ENCODE measurements around the gene CYP24A1. TPM values are rescaled to one million over a fixed set of nuclear protein-coding genes. Genes with fewer than 3 reads are reported as not detected.

The CYP24A1 gene
- polyA plus RNA-seq, 4 donors = 0.03 to 0.07 TPM; not detected in 2

- H3K4me3 ChIP-seq (ENCODE audit: low read depth in 1 of 3, low read length in 3 of 3) = no peak overlapping the region
- H3K27me3 ChIP-seq (ENCODE audit: control insufficient read depth in 3 of 3, insufficient read depth in 3 of 3, low read length in 3 of 3) = peaks cover 19 to 54% (median 33%) of the 10 kb centered on the region in 3 donors
- WGBS, 3 donors = 9 to 12% (median 11%) methylated on average over 17 to 18 of the region's 18 CpGs
- H3K36me3 ChIP-seq (ENCODE audit: control insufficient read depth in 3 of 3, insufficient read depth in 2 of 3, low read depth in 1 of 3, low read length in 3 of 3) = no peaks in the 10 kb centered on the region
- no peak for FAIRE-seq
- H3K9me3 ChIP-seq (ENCODE audit: control insufficient read depth in 2 of 2, insufficient read depth in 1 of 2, low read depth in 1 of 2, low read length in 1 of 2) = no peaks in the 10 kb centered on the region
- H3K27ac ChIP-seq (ENCODE audit: low read depth in 1 of 3, low read length in 2 of 3) = no peak overlapping the region
- DNase-seq = no peak
- no peaks in the 10 kb centered on the region for H3K4me1 ChIP-seq (ENCODE audit: control insufficient read depth in 3 of 3, insufficient read depth in 2 of 3, low read depth in 1 of 3, low read length in 2 of 3)
Observed at GRCh38 chr20:54174457-54175175, 830 bp upstream of the CYP24A1 start.

DNA sequence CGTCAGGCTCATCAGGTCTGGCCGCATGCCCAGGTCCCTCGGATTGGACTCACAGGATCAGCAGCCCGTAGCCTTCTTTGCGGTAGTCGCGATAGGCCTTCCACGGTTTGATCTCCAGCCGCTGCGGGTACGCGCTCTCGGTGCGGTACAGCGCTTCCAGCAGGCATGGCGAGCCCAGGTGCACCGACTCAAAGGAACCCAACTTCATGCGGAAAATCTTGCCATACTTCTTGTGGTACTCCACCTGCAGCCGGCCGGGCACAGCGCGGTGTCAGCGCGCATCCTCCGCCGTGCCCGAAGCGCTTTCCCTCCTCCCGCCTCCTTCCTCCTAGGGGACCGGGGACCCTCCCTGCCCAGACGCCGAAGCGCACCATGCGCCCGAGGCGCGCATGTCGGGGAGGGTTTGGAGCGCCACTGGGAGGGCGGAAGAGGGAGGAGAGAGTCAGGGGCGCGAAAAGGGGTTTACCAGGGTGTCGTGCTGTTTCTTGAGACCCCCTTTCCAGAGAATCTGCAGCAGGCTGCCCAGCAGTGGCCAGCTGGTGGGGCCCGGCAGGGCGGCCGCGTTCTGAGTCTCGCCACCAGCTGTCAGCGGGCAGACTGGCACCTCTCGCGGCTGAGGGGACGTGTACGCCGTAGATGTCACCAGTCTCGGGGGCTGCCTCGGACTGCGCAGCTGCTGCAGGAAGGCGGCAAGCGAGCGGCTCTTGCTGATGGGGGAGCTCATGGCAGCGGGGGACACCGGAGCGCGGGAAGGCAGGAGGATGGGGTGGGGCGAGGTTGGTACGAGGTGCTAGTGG lies 732 bp downstream of the CYP24A1 start:
- 2 to 3% (median 2%) methylated on average over 55 to 66 of the region's 66 CpGs for WGBS, 3 donors
- DNase-seq = peak in 1 of 2 donors; percentile 23
- peaks cover 19 to 64% (median 36%) of the 10 kb centered on the region in 3 donors for H3K27me3 ChIP-seq (ENCODE audit: control insufficient read depth in 3 of 3, insufficient read depth in 3 of 3, low read length in 3 of 3)

DNA sequence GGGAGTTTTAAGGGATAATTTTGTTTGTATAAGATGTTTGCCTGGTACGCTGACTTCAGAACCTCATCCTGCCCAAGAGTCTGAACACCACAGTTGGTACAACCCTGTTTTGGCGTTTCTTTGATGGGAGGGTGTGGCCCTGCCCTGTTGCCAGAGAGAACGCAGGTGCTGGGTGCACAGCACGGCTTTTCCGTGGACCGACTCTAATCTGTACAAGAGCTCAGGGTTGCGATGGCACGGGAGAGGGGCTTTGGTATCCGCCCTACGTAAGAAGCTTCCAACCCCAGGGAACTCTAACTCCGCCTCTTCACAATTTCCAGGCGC lies 1.3 kb downstream of the CYP24A1 start:
- Histone ChIP-seq H3K27me3 (ENCODE audit: control insufficient read depth in 3 of 3, insufficient read depth in 3 of 3, low read length in 3 of 3) (peaks cover 19 to 67% (median 40%) of the 10 kb centered on the region in 3 donors), H3K27ac (ENCODE audit: low read depth in 1 of 3, low read length in 2 of 3) (no peak overlapping the region), H3K4me1 (ENCODE audit: control insufficient read depth in 3 of 3, insufficient read depth in 2 of 3, low read depth in 1 of 3, low read length in 2 of 3) (no peaks in the 10 kb centered on the region), H3K4me3 (ENCODE audit: low read depth in 1 of 3, low read length in 3 of 3) (no peak overlapping the region), H3K36me3 (ENCODE audit: control insufficient read depth in 3 of 3, insufficient read depth in 2 of 3, low read depth in 1 of 3, low read length in 3 of 3) (no peaks in the 10 kb centered on the region), H3K9me3 (ENCODE audit: control insufficient read depth in 2 of 2, insufficient read depth in 1 of 2, low read depth in 1 of 2, low read length in 1 of 2) (no peaks in the 10 kb centered on the region)
- no peak for FAIRE-seq
- 4 to 8% (median 7%) methylated on average over 12 of the region's 12 CpGs for WGBS, 3 donors
- DNase-seq = no peak

More for the DNA sequence above, 732 bp downstream of the CYP24A1 start:
- Histone ChIP-seq H3K4me3 (ENCODE audit: low read depth in 1 of 3, low read length in 3 of 3) (no peak overlapping the region), H3K27ac (ENCODE audit: low read depth in 1 of 3, low read length in 2 of 3) (no peak overlapping the region), H3K36me3 (ENCODE audit: control insufficient read depth in 3 of 3, insufficient read depth in 2 of 3, low read depth in 1 of 3, low read length in 3 of 3) (no peaks in the 10 kb centered on the region), H3K4me1 (ENCODE audit: control insufficient read depth in 3 of 3, insufficient read depth in 2 of 3, low read depth in 1 of 3, low read length in 2 of 3) (no peaks in the 10 kb centered on the region), H3K9me3 (ENCODE audit: control insufficient read depth in 2 of 2, insufficient read depth in 1 of 2, low read depth in 1 of 2, low read length in 1 of 2) (no peaks in the 10 kb centered on the region)
- no peak for FAIRE-seq

- Histone ChIP-seq H3K4me1 (ENCODE audit: control insufficient read depth in 3 of 3, insufficient read depth in 2 of 3, low read depth in 1 of 3, low read length in 2 of 3) (no peaks in the 10 kb centered on the region), H3K27ac (ENCODE audit: low read depth in 1 of 3, low read length in 2 of 3) (no peak overlapping the region), H3K4me3 (ENCODE audit: low read depth in 1 of 3, low read length in 3 of 3) (no peak overlapping the region), H3K9me3 (ENCODE audit: control insufficient read depth in 2 of 2, insufficient read depth in 1 of 2, low read depth in 1 of 2, low read length in 1 of 2) (no peaks in the 10 kb centered on the region), H3K27me3 (ENCODE audit: control insufficient read depth in 3 of 3, insufficient read depth in 3 of 3, low read length in 3 of 3) (peaks cover 19 to 67% (median 42%) of the 10 kb centered on the region in 3 donors), H3K36me3 (ENCODE audit: control insufficient read depth in 3 of 3, insufficient read depth in 2 of 3, low read depth in 1 of 3, low read length in 3 of 3) (no peaks in the 10 kb centered on the region)
- 57 to 65% (median 60%) methylated on average over 3 of the region's 3 CpGs for whole genome bisulfite sequencing, 3 donors
- FAIRE-seq = no peak
- DNase-seq = no peak
Observed at GRCh38 chr20:54170963-54171362, 2.8 kb downstream of the CYP24A1 start.

DNA sequence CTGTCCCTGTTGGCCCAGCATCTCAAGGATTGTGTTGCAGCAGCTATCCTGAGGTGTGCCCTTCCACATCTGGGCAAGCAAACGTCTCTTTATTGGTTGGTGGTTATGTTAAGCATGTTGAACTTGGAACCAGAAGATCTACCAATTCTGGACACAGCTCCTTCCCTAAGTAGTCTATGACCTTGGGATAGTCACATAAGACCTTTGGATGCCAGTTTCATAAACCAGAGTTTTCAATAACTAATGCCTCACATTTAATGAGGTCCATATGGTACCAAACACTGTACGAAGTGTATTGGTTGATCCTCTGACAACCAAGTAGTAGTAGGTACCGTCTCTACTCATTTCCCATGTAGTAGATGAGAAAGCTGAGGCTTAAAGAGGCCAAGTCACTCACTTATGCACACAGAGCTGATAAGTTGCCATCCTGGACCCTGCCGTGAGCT lies 3.7 kb downstream of the CYP24A1 start:
- Histone ChIP-seq H3K27me3 (ENCODE audit: control insufficient read depth in 3 of 3, insufficient read depth in 3 of 3, low read length in 3 of 3) (peaks cover 19 to 61% (median 42%) of the 10 kb centered on the region in 3 donors), H3K36me3 (ENCODE audit: control insufficient read depth in 3 of 3, insufficient read depth in 2 of 3, low read depth in 1 of 3, low read length in 3 of 3) (no peaks in the 10 kb centered on the region), H3K9me3 (ENCODE audit: control insufficient read depth in 2 of 2, insufficient read depth in 1 of 2, low read depth in 1 of 2, low read length in 1 of 2) (no peaks in the 10 kb centered on the region), H3K4me1 (ENCODE audit: control insufficient read depth in 3 of 3, insufficient read depth in 2 of 3, low read depth in 1 of 3, low read length in 2 of 3) (no peaks in the 10 kb centered on the region), H3K27ac (ENCODE audit: low read depth in 1 of 3, low read length in 2 of 3) (no peak overlapping the region), H3K4me3 (ENCODE audit: low read depth in 1 of 3, low read length in 3 of 3) (no peak overlapping the region)
- FAIRE-seq (no peak), DNase-seq (no peak)
- 58 to 63% (median 63%) methylated on average over 4 of the region's 4 CpGs for WGBS, 3 donors

DNA sequence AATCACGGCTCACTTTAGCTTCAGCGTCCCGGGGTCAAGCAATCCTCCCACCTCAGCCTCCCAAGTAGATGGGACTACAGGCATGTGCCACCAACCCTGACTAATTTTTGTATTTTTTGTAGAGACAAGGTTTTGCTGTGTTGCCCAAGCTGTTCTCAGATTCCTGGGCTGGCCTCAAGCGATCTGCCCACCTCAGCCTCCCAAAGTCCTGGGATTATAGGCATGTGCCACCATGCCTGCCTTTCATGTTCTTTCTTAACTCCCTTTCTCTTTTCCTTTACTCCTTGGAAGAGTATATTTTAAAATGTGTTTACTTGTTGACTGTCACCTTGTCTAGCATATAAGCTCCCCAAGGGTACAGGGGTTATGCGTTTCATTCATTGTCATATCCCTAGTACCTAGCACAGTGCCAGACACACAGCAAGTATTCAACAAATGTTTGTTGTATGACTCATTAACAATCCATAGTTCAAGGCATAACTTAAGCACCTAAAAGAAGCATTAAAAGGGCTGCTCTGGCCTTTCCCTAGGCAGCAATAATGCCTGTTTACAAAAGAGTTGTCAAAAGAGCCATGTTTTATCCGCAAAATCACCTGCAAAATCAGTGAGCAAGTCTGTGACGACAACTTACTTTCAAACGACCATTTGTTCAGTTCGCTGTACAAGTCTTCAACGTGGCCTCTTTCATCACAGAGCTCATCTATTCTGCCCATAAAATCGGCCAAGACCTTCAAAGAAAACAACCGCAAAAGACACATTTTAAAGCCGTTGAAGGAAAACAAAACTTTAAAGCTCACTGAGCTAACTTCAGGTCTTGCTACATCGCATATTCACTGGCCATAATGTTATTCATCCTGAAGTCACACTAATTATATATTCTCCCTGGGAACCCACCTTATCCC lies 4.6 kb downstream of the CYP24A1 start:
- Histone ChIP-seq H3K27me3 (ENCODE audit: control insufficient read depth in 3 of 3, insufficient read depth in 3 of 3, low read length in 3 of 3) (peaks cover 13 to 53% (median 40%) of the 10 kb centered on the region in 3 donors), H3K9me3 (ENCODE audit: control insufficient read depth in 2 of 2, insufficient read depth in 1 of 2, low read depth in 1 of 2, low read length in 1 of 2) (no peaks in the 10 kb centered on the region), H3K27ac (ENCODE audit: low read depth in 1 of 3, low read length in 2 of 3) (no peak overlapping the region), H3K4me1 (ENCODE audit: control insufficient read depth in 3 of 3, insufficient read depth in 2 of 3, low read depth in 1 of 3, low read length in 2 of 3) (no peaks in the 10 kb centered on the region), H3K4me3 (ENCODE audit: low read depth in 1 of 3, low read length in 3 of 3) (no peak overlapping the region), H3K36me3 (ENCODE audit: control insufficient read depth in 3 of 3, insufficient read depth in 2 of 3, low read depth in 1 of 3, low read length in 3 of 3) (no peaks in the 10 kb centered on the region)
- WGBS, 3 donors = 70 to 76% (median 74%) methylated on average over 14 of the region's 14 CpGs
- DNase-seq (no peak), FAIRE-seq (no peak)

DNA sequence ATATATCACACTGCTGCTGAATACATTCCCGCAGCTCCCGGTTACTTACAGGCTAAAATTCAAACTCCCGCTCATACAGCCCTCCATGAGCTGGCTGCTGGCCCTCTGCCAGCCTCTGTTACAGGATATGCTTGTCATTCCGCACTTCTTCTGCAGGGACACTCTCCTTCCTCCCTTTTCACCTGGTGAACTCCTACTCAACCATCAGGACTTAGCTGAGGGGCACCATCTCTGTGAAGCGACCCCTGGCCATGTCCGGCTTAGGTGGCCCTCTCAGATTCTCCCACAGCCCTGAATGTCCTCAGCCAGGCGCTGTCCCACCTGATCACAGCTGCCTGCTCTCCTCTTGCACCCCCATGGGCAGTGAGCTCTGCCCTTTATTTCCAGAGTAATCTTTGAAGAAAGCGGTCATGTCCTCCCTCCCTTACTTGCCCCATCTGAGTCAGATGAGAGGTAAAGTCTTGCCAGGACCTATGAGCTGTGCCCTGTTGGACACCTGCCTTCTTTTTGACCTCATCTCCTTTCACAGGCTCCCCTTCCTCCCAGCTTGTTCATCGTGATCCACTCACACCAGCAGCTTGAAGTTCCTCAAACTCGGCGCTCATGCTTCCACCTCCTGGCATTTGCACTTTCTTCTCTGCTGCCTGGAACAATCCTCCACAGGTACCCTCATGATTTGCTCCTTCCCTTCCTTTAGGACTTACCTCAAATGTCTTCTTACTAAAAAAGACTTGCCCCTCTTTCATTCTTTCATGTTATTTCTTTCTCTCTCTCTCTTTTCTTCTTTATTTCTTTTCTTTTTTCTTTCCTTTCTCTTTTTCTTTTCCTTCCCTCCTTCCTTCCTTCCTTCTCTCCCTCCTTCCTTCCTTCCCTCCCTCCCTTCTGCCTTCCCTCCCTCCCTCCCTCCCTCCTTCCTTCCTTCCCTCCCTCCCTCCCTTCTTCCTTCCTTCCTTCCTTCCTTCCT lies 5.6 kb downstream of the CYP24A1 start:
- no peaks in the 10 kb centered on the region for H3K36me3 ChIP-seq (ENCODE audit: control insufficient read depth in 3 of 3, insufficient read depth in 2 of 3, low read depth in 1 of 3, low read length in 3 of 3)
- no peak overlapping the region for H3K27ac ChIP-seq (ENCODE audit: low read depth in 1 of 3, low read length in 2 of 3)
- WGBS, 3 donors = 49 to 61% (median 55%) methylated on average over 11 of the region's 11 CpGs
- H3K27me3 ChIP-seq (ENCODE audit: control insufficient read depth in 3 of 3, insufficient read depth in 3 of 3, low read length in 3 of 3) = peaks cover 8 to 43% (median 32%) of the 10 kb centered on the region in 3 donors
- no peaks in the 10 kb centered on the region for H3K4me1 ChIP-seq (ENCODE audit: control insufficient read depth in 3 of 3, insufficient read depth in 2 of 3, low read depth in 1 of 3, low read length in 2 of 3)
- no peaks in the 10 kb centered on the region for H3K9me3 ChIP-seq (ENCODE audit: control insufficient read depth in 2 of 2, insufficient read depth in 1 of 2, low read depth in 1 of 2, low read length in 1 of 2)
- DNase-seq (no peak), FAIRE-seq (no peak)
- H3K4me3 ChIP-seq (ENCODE audit: low read depth in 1 of 3, low read length in 3 of 3) = no peak overlapping the region
